Renal cortex interstitium (tissue), 11 donors: Measurements from ENCODE around the gene COTL1. TPM values are rescaled to one million over a fixed set of nuclear protein-coding genes. Genes with fewer than 3 reads are reported as not detected.
"Not testable (repeated sequence)": the region's sequence is repeated elsewhere in the genome, so short reads cannot be mapped to it uniquely, and the experiment has no call there.

Experiments
- DNase-seq, 11 donors: peaks; one replicate each; pipeline ENCODE4 v3.0.0-alpha.2; 2013; ENCODE audit warnings: low read depth in 9 of 11, low spot score in 4 of 11; ENCODE audit errors: extremely low read depth in 1 of 11
- polyA plus RNA-seq, 3 donors: library from polyadenylated mRNA; unstranded; fragments of 120-200 nt; gene quantifications; one replicate each; pipeline ENCODE4 v1.2.1, GENCODE V29; 2013; ENCODE audit not compliant: insufficient read length in 3 of 3

The COTL1 gene
- polyA plus RNA-seq, 3 donors, result 141 to 146 (median 143) TPM

GRCh38 chr16:84650062-84650991, 32.4 kb upstream of the COTL1 start:
- DNase-seq, result no peak

GRCh38 chr16:84649511-84649861, 31.6 kb upstream of the COTL1 start:
- no peak for DNase-seq

- peak in 1 of 11 donors; percentile 5 for DNase-seq
Measured at GRCh38 chr16:84648595-84649510, 31.0 kb upstream of the COTL1 start.

GRCh38 chr16:84647828-84648594, 30.1 kb upstream of the COTL1 start, which contains the start of gene KLHL36:
Gene KLHL36, plus strand, starts transcription at chr16:84648511. Its CDS starts 2,357 bp downstream, at chr16:84650868.
- peak in 2 of 11 donors; percentile 27 to 37 for DNase-seq

GRCh38 chr16:84643674-84644073, 25.8 kb upstream of the COTL1 start:
- DNase-seq, result no peak

GRCh38 chr16:84643180-84643583, 25.3 kb upstream of the COTL1 start:
- DNase-seq, result peak in 1 of 11 donors; percentile 13

- no peak for DNase-seq
Measured at GRCh38 chr16:84641643-84642358, 23.9 kb upstream of the COTL1 start.

- DNase-seq, result no peak
Measured at GRCh38 chr16:84640145-84640544, 22.3 kb upstream of the COTL1 start.

GRCh38 chr16:84638231-84638806, 20.4 kb upstream of the COTL1 start:
- DNase-seq, result no peak

GRCh38 chr16:84637709-84638108, 19.8 kb upstream of the COTL1 start:
- DNase-seq, result no peak

- DNase-seq, result no peak
Measured at GRCh38 chr16:84635702-84636101, 17.8 kb upstream of the COTL1 start.

GRCh38 chr16:84633622-84634021, 15.7 kb upstream of the COTL1 start:
- peak in 1 of 11 donors; percentile 47 for DNase-seq

GRCh38 chr16:84632862-84633261, 15.0 kb upstream of the COTL1 start:
- DNase-seq, result not testable (repeated sequence)

GRCh38 chr16:84631886-84632285, 14.0 kb upstream of the COTL1 start:
- DNase-seq, result no peak

- DNase-seq, result no peak
Measured at GRCh38 chr16:84631153-84631466, 13.2 kb upstream of the COTL1 start.

- no peak for DNase-seq
Measured at GRCh38 chr16:84630446-84631152, 12.7 kb upstream of the COTL1 start.

GRCh38 chr16:84630009-84630408, 12.1 kb upstream of the COTL1 start:
- no peak for DNase-seq

GRCh38 chr16:84629580-84629979, 11.7 kb upstream of the COTL1 start:
- no peak for DNase-seq
